ENCODE data around the gene PHACTR2. TPM values are rescaled to one million over a fixed set of nuclear protein-coding genes. Genes with fewer than 3 reads are reported as not detected.
"Not testable (repeated sequence)": the region's sequence is repeated elsewhere in the genome, so short reads cannot be mapped to it uniquely, and the experiment has no call there.

The PHACTR2 gene
- polyA plus RNA-seq = 3.2 TPM

DNA sequence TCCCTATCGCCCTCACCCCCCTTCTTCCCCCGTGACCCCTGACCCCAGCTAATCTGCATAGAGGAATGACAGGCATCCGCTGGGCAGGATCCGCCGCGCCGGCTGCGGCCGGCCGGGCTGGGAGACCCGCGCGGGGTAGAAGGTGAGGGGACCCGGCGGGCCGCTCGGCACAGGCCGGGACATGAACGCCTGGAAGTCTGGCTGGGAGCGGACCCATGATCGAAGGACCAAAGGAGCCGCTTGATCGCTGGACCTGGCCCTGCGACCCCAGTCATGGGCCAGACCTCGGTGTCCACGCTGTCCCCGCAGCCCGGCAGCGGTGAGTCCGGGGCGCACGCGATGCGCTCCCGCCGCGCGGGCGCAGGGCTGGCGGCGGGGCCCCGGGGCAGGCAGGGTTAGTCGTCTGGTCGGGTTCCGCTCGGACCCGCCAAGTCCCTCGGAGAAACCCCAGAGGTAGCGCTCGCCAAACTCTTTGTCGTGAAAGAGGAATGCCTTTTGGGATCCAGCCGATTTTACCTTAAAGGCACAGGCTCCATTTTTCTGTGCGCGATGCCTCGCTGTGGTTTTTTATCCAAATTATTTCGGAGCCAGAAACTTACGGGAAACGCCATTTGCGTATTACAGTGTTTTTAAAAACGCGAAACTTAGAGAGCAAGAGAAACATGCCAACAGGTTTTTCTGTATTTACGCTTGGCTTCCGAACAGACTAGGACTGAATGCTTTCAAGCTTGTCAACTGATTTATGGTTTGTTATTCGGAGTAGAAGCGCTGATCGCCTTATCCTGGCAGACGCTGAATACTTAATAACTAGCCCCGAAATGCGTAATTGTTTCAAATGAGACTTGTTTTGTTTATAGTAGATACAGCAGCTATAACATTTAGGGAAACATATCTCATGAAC, at the start of gene PHACTR2:
TSS of gene PHACTR2 (plus strand) at position 75 of the 901 bp plus-strand sequence. CDS start at position 274, 199 bp downstream.
- Mint-ChIP-seq H3K27ac (no peak within 1 kb of the TSS), H3K4me3 (peak within 1 kb of the TSS; percentile 81 to 87 (median 84)), H3K36me3 (no peaks in the 10 kb centered on the region), H3K27me3 (peaks cover 23% of the 10 kb centered on the region), H3K4me1 (peaks cover 3 to 11% (median 10%) of the 10 kb centered on the region in 3 donors), H3K9me3 (peaks cover 2 to 17% (median 4%) of the 10 kb centered on the region in 3 donors)

DNA sequence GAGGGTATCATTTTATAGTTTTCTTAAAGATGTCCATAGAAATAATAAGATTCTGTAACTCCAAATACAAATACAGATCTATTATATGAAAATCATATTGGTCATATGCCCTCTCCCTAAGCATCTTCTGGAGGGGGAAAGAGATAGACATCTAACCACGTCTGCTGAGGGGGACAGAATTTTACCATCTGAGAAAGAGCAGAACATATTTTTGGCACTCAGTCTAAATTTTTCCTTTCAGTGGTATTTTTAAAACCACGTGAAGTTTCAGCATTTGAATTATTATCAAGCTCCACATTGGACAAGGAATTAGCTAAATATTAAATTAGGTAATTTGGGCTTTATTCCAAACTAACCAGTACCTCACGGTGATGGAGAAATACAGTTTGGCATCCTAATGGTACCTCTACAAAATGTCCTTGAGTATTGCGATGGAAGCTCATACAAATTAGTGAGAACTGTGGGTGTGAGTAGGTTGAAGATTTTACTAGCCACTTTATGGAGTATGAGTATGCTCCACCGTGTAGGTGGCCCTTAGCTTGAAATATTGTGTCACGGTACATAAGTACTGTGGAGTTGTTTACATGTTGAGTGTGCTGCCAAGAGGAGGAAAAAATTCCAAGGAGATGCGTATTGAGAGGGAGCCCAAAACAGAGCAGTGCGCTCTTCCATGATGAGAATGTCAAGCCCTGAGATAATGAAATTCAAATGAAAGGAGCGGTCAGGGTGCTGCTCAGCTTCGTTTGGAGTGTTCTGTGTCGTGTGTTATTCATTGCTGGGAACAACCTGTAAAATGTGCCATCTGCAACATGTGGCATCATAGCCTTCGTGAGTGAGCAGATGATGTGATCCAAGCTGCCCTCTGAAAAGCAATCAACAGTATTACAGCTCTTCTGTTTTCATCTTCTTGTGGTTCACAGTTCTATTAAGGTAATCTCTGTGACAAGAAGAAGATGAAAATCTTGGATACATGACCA, 48.4 kb upstream of the PHACTR2 start:
- Mint-ChIP-seq H3K4me3 (no peak overlapping the region), H3K36me3 (peaks cover 3% of the 10 kb centered on the region), H3K27ac (no peak overlapping the region), H3K27me3 (peaks cover 1% of the 10 kb centered on the region), H3K9me3 (peaks cover 0 to 3% (median 0%) of the 10 kb centered on the region in 3 donors), H3K4me1 (peaks cover 0 to 9% (median 3%) of the 10 kb centered on the region in 3 donors)

DNA sequence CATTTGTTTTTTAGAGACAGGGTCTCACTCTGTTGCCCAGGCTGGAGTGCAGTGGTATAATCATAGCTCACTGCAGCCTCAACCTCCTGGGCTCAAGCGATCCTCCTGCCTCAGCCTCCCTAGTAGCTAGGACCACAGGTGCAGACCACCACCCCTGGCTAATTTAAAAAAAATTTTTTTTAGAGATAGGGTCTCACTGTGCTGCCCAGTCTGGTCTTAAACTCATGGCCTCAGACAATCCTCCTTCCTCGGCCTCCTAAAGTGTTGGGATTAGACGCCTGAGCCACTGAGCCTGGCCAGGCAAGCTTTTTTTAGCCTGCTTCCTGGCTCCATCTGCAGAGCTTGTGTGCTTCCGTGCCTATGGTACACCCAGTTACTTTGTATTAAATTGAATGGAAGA, 46.6 kb upstream of the PHACTR2 start:
- H3K27ac Mint-ChIP-seq, H3K36me3 Mint-ChIP-seq, H3K9me3 Mint-ChIP-seq, H3K27me3 Mint-ChIP-seq, H3K4me3 Mint-ChIP-seq, H3K4me1 Mint-ChIP-seq: not testable (repeated sequence)

DNA sequence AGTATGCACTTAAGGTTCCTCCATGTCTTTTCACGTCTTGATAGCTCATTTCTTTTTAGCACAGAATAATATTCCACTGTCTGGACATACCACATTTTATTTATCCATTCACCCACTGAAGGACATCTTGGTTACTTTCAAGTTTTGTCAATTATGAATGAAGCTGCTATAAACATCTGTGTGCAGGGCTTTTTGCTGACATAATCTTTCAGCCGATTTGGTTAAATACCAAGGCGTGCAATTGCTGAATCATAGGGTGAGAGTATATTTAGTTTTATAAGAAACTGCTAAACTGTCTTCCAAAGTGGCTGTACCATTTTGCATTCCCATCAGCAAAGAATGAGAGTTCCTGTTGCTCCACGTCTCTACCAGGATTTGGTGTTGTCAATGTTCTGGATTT, 44.9 kb upstream of the PHACTR2 start:
- Mint-ChIP-seq H3K4me3 (no peak overlapping the region), H3K9me3 (peaks cover 0 to 3% (median 0%) of the 10 kb centered on the region in 3 donors), H3K27me3 (peaks cover 1% of the 10 kb centered on the region), H3K27ac (no peak overlapping the region), H3K36me3 (peaks cover 3% of the 10 kb centered on the region), H3K4me1 (peaks cover 0 to 6% (median 5%) of the 10 kb centered on the region in 3 donors)

DNA sequence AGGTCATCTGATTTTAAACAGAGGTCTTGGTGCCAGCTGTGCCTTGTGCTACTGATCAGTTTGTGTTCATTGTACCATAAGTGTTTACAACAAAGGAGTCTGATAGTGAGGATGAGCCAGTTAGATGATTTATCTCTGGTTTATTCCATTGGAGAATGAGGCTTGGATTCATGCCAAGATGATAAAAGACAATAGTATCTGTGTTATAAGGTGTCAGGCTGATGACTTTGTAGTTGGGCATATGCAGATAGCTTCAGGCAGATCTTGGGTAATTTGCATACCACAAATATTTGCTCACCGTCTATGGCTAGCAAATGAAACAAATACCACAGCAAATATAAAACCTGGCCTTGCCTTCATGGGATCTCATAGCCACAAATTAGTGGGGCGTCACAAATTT, 43.3 kb upstream of the PHACTR2 start:
- no peaks in the 10 kb centered on the region for H3K27me3 Mint-ChIP-seq
- H3K4me3 Mint-ChIP-seq = no peak overlapping the region
- H3K9me3 Mint-ChIP-seq = peaks cover 0 to 3% (median 0%) of the 10 kb centered on the region in 3 donors
- H3K27ac Mint-ChIP-seq = no peak overlapping the region
- peaks cover 3% of the 10 kb centered on the region for H3K36me3 Mint-ChIP-seq
- peaks cover 0 to 6% (median 5%) of the 10 kb centered on the region in 3 donors for H3K4me1 Mint-ChIP-seq

DNA sequence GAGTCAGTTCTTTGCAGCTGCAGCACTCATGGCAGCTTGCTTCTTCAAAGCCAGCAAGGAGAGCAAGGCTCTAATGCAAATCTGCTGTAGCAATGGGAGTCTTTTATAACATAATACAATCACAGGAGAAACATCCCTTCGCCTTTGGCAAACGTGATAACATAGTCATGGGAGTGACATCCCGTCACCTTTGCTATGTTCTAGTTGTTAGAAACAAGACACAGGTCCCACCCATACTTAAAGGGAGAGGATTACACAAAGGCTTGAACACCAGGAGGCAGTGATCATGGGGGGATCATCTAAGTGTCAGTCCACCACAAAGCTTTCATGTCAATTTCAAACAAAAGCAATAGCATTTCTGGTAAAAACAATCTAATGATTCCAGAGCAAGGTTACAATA, 40.1 kb upstream of the PHACTR2 start:
- Mint-ChIP-seq H3K4me1 (peaks cover 0 to 8% (median 5%) of the 10 kb centered on the region in 3 donors), H3K27me3 (peaks cover 1% of the 10 kb centered on the region), H3K36me3 (peaks cover 5% of the 10 kb centered on the region), H3K4me3 (no peak overlapping the region), H3K27ac (no peak overlapping the region), H3K9me3 (peaks cover 0 to 1% (median 0%) of the 10 kb centered on the region in 3 donors)

DNA sequence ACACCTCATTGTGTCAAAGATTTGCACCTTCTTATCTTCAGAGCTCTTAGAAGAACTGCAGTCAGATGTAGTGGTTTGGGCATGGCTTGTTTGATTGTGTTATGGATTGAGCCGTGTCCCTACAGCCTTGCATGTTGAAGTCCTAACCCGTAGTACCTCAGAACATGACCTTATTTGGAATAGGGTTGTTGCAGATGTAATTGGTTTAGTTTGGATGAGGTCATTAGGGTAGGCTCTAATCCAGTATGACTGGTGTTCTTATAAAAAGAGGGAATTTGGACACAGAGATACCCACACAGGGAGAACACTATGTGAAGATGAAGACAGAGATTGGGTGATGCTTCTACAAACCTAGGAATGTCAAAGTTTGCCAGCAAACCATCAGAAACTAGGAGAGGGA, 35.4 kb upstream of the PHACTR2 start:
- H3K36me3 Mint-ChIP-seq = peaks cover 4% of the 10 kb centered on the region
- H3K4me3 Mint-ChIP-seq = no peak overlapping the region
- H3K4me1 Mint-ChIP-seq = peaks cover 0 to 2% (median 0%) of the 10 kb centered on the region in 3 donors
- H3K27me3 Mint-ChIP-seq = peaks cover 1% of the 10 kb centered on the region
- no peak overlapping the region for H3K27ac Mint-ChIP-seq
- peaks cover 0 to 2% (median 0%) of the 10 kb centered on the region in 3 donors for H3K9me3 Mint-ChIP-seq

DNA sequence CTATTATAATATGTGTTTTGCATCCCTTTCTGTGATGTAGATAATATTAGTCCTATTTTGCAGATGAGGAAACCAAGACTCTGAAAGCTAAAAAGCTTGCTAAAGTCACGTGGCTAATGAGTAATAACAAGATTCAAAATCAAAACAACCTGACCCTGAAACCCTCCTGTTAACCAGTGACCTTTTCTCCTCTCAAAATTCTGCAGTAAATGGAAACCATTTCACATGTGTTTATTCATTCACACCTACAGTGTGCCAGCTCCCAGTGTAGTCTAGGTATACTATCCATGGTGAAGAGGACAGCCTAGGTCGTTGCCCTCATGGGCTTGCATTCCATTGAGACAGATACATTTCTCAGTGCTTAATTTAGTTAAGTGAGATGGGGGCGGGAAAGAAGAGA, 30.6 kb upstream of the PHACTR2 start:
- no peaks in the 10 kb centered on the region for H3K4me1 Mint-ChIP-seq
- H3K27ac Mint-ChIP-seq = peak overlapping the region in 1 of 3 donors; percentile 3
- no peak overlapping the region for H3K4me3 Mint-ChIP-seq
- peaks cover 0 to 10% (median 2%) of the 10 kb centered on the region in 3 donors for H3K9me3 Mint-ChIP-seq
- H3K27me3 Mint-ChIP-seq = no peaks in the 10 kb centered on the region
- H3K36me3 Mint-ChIP-seq = peaks cover 2% of the 10 kb centered on the region

DNA sequence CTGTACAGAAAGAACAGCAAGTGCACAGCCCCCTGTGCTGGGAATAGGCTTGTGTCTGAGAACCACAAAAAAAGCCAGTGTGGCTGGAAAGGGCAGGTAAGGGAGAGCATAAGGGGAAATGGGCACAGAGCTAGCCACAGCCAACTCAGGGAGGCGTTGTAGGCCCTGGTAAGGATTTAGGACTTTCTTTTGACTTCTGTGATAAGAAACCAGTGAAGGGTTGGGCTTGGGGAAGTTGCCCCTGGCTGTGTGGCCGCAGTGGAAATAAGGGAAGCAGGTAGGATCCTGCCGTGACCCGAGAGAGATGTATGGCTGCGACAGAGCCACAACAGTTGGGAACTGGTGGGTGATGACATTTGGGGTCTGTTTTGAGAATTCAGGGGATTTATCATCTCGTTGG, 30.0 kb upstream of the PHACTR2 start:
- H3K36me3 Mint-ChIP-seq = peaks cover 2% of the 10 kb centered on the region
- H3K27me3 Mint-ChIP-seq = no peaks in the 10 kb centered on the region
- H3K4me3 Mint-ChIP-seq = no peak overlapping the region
- H3K27ac Mint-ChIP-seq = peak overlapping the region in 1 of 3 donors; percentile 3
- no peaks in the 10 kb centered on the region for H3K4me1 Mint-ChIP-seq
- H3K9me3 Mint-ChIP-seq = peaks cover 0 to 10% (median 2%) of the 10 kb centered on the region in 3 donors

DNA sequence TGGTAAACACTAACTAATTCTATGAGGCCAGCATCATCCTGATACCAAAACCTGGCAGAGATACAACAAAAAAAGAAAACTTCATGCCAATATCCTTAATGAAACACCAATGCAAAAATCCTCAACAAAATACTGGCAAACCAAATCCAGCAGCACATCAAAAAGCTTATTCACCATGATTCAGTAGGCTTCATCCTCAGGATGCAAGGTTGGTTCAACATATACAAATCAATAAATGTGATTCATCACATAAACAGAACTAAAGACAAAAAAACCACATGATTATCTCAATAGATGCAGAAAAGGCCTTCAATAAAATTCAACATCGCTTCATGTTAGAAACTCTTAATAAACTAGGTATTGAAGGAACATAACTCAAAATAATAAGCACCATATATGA, 28.4 kb upstream of the PHACTR2 start:
- H3K4me1 Mint-ChIP-seq, H3K36me3 Mint-ChIP-seq, H3K27ac Mint-ChIP-seq, H3K4me3 Mint-ChIP-seq, H3K27me3 Mint-ChIP-seq: not testable (repeated sequence)
- H3K9me3 Mint-ChIP-seq = peaks cover 0 to 10% (median 2%) of the 10 kb centered on the region in 3 donors

DNA sequence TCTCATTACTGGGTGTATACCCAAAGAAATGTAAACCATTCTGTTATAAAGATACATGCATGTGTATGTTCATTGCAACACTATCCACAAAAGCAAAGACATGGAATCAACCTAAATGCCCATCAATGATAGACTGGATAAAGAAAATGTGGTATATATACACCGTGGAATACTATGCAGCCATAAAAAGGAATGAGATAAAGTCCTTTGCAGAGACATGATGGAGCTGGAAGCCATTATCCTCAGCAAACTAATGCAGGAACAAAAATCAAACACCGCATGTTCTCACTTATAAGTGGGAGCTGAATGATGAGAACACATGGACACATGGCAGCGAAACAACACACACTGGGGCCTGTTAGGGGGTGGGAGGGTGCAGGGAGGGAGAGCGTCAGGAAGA, 26.4 kb upstream of the PHACTR2 start:
- H3K36me3 Mint-ChIP-seq, H3K4me3 Mint-ChIP-seq, H3K27ac Mint-ChIP-seq, H3K27me3 Mint-ChIP-seq, H3K4me1 Mint-ChIP-seq: not testable (repeated sequence)
- peaks cover 0 to 12% (median under 1%) of the 10 kb centered on the region in 3 donors for H3K9me3 Mint-ChIP-seq

DNA sequence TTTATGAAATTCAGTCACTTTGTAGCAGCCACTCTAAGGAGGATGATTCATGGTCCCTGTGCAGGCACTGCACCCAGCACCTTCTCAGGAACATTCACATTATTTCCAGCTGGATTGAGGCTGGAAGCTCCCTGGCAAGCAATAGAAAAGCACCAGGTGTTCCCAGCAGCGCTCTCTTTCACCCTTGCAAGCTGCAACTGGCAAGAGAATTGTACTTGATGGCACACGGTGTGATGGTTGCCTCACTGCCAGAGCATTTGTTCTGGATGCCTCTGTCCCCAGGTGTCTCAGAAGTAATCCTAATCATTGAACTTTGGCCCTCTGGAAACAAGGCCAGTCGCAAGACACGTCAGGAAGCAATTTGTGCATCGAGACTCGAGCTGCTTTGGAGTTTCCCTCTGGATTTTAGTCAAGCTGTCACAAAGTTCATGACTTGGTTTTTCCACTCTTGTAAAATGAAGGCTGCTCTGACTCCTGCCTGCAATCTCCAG, 24.9 kb upstream of the PHACTR2 start:
- no peaks in the 10 kb centered on the region for H3K27me3 Mint-ChIP-seq
- no peaks in the 10 kb centered on the region for H3K4me1 Mint-ChIP-seq
- no peak overlapping the region for H3K4me3 Mint-ChIP-seq
- peaks cover 4% of the 10 kb centered on the region for H3K36me3 Mint-ChIP-seq
- H3K27ac Mint-ChIP-seq = no peak overlapping the region
- H3K9me3 Mint-ChIP-seq = peaks cover 2 to 22% (median 7%) of the 10 kb centered on the region in 3 donors

DNA sequence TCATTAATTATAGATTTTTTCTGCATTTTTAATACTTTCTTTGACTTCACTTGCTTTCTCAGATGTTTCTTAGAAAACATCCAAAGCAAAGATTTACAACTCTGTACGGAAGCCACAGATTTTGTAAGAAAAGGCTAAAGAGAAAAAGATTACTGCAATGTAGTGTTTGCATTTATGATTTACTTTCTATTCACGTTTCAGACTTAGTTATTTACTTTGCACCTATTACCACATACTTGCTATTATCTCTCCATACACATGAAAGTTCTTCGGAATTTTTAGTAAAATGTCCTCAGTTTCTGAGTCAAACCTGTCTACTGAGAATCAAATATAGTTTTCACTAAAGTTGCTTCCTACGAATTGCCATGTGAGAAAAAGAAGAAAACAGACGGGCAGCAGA, 22.2 kb upstream of the PHACTR2 start:
- Mint-ChIP-seq H3K27me3 (no peaks in the 10 kb centered on the region), H3K4me3 (peak overlapping the region in 1 of 4 donors; percentile 54), H3K9me3 (peaks cover 2 to 30% (median 17%) of the 10 kb centered on the region in 3 donors), H3K4me1 (no peaks in the 10 kb centered on the region), H3K36me3 (peaks cover 5% of the 10 kb centered on the region), H3K27ac (no peak overlapping the region)

DNA sequence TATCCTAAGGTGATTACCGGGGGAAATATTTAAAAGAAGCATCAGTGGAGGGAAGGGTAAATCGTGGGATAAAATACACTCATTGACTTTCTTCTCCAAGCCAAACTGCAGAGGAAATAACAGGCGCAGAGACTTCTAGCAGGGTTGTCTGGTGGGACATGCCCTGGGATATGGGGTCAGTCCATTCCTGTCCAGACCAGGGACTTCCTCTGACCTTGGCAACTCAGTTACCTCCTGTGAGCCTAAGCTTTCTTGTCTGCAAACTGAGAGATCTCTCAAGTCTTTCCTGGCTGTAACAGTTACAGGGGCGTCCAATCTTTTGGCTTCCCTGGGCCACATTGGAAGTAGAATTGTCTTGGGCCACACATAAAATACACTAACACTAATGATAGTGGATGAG, 21.7 kb upstream of the PHACTR2 start:
- H3K4me1 Mint-ChIP-seq = no peaks in the 10 kb centered on the region
- H3K36me3 Mint-ChIP-seq = peaks cover 5% of the 10 kb centered on the region
- peaks cover 2 to 28% (median 17%) of the 10 kb centered on the region in 3 donors for H3K9me3 Mint-ChIP-seq
- H3K4me3 Mint-ChIP-seq = peak overlapping the region in 1 of 4 donors; percentile 63
- no peaks in the 10 kb centered on the region for H3K27me3 Mint-ChIP-seq
- H3K27ac Mint-ChIP-seq = no peak overlapping the region

DNA sequence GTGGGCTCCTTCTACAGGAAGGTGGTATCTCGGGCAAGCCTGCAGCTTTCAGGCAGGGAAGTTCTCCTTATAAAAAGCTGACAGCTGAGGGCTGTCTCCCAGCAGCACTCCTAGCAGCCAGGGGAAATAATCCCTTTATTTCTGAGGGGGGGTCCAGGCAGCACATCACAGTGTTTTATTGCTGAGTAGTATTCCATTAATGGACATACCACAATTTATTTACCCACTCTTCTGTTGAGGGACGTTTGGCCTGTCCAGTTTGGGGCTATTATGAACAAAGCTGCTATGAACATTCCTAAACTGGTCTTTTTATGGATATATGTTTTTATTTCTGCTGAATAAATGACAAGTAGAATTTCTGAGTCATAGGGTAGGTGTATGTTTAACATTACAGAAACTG, 20.0 kb upstream of the PHACTR2 start:
- Mint-ChIP-seq H3K27ac (no peak overlapping the region), H3K4me3 (no peak overlapping the region), H3K4me1 (no peaks in the 10 kb centered on the region), H3K9me3 (peaks cover 2 to 29% (median 17%) of the 10 kb centered on the region in 3 donors), H3K27me3 (no peaks in the 10 kb centered on the region), H3K36me3 (peaks cover 8% of the 10 kb centered on the region)
